Jurkat, Clone E6-1 (cell line): ENCODE data around the gene GRIA2.
"Not testable (repeated sequence)": the region's sequence is repeated elsewhere in the genome, so short reads cannot be mapped to it uniquely, and the experiment has no call there.

Experiments used
- DNase-seq: peaks from one replicate; pipeline ENCODE4 v3.0.0-alpha.2; 2011; ENCODE audit warnings: low read depth, low spot score
- H3K4me3 ChIP-seq: 2 replicates; pipeline ENCODE4 v1.5.1; 2011; ENCODE audit warnings: mild to moderate bottlenecking, low read length, control low read depth, moderate library complexity

Gene GRIA2

DNA sequence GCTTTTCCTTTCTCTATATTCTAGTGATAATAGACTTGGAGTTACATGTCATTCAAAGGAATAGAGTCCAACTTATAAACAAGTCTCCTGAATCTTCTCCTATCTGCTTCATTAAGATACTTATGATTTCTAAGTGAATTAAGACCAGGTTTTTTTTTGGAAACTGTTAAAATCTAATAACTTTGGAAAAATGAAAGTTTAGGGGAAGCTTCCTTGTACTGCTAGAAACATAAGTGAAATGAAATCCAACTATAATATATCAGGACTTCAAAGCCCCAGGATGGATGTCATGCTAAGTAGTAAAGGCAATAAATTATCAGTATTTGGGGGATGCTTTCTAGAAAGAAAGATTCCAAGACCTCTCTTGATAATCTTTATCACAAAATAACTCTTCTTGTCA, 24.8 kb downstream of the GRIA2 start:
- no peak for DNase-seq
- no peak overlapping the region for H3K4me3 ChIP-seq

DNA sequence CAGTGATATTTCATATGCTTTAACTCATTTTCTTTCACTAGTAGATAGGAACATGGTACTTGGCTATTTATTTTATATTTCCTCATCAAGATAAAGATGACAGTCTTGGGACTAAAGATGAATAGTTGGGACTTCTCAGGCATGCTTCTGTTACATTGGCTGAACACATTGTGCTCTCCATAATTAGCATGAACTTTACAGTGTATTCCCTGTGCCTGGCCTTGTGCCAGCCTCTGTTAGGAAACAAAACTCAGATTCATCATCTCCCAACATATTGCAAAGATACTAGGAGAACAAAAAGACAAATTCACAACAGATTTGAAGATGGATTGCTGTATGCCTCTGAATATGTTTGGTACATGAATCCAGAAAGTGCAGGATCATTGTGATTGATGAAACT, 26.4 kb downstream of the GRIA2 start:
- no peak overlapping the region for H3K4me3 ChIP-seq
- DNase-seq = no peak

DNA sequence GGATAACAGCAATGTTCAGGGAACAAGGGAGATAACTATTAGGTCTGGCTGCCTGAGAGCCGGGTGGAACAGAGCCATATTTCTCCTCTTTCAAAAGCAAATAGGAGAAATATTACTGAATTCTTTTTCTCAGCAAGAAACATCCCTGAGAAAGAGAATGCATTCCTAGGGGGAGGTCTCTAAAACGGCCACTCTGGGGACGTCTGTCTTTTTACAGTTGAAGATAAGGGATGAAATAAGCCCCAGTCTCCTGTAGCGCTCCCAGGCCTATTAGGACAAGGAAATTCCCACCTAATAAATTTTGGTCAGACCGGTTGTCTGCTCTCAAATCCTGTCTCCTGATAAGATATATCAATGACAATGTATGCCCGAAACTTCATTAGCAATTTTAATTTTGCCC, 37.6 kb downstream of the GRIA2 start:
- H3K4me3 ChIP-seq, DNase-seq: not testable (repeated sequence)

DNA sequence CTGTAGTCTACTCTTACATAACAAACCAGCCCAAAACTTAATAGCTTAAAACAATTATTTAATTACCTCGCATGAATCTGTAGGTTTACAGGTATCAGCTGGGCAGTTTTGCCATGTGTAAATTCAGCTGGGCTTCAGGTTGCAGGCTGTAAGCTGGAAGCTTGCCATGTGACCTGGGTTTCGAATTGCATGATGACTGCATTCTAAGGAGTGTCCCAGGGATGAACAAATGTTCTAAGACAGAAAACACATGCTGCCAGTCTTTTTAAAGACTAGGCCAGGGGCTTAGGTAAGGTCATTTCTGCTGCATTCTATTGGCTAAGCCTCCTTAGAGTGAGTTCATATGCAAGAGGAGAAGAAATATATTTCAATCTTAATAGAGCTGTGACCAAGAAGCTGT, 44.8 kb downstream of the GRIA2 start:
- no peak overlapping the region for H3K4me3 ChIP-seq
- DNase-seq = no peak

DNA sequence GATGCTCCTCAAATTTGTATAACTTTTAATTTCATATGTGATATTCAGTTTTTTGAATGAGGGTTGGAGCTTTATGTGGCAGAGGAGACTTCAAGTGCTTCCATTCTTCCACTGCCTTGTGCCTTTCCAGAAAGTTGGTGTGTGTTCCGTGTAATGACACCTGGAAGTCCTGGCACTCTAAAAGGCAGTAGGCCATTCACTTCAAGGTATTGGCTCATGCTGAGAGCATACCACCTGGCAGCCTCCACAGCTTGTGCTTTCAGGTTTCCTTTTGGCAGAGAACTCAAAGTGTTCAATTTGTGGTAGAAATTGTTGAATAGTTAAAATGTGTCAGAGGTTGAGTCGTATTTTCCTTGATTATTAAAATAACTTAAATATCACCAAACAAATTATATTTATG, 49.6 kb downstream of the GRIA2 start:
- DNase-seq = no peak
- no peak overlapping the region for H3K4me3 ChIP-seq

DNA sequence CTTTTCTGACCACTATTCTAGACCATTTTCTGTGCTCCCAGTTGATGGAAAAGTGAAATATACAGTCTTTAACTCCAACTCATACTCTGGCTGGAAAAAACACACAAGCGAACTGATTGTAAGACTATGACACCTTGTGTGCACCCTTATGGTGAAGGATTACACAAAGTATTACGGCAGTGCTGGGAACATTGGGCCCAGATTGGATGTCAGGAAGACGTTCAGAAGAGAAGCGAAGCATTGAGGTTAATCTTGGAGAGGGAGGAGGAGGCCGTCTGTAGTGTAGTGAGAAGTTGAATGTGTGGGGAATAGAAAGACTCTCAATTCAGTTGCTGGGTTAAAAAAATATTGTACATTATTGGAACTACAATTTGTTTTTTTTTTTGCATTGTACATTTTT, 50.0 kb downstream of the GRIA2 start:
- H3K4me3 ChIP-seq = no peak overlapping the region
- DNase-seq = no peak

DNA sequence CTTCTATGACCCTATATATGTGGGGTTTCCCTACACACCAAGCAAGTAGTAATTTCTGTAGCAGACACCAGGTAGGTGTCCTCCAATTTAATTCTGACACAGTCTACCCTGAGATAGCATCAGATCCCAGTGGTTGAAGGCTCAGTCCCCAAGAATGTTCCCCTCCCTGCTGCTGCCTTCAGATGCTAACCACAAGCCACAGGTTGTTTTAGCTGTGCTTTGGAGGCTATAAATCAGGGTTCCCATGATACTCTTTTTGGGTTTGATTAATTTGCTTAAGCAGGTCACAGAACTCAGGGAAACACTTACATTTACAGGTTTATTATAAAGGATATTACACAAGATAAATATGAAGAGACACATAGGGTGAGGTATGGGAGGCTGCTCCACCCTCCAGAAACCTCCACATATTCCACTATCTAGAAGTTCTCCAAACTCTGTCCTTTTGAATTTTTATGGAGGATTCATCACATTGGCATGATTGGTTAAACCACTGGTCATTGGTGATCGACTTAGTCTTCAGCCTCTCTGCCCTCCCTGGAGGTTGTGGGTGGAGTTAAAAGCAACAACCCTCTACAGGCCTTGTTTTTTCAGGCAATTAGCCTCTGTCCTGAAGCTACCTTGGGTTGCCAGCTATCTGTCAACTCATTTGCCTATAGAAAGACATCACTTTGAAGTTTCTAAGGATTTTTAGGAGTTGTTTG, 50.8 kb downstream of the GRIA2 start:
- DNase-seq = peak; percentile 1
- H3K4me3 ChIP-seq = no peak overlapping the region

DNA sequence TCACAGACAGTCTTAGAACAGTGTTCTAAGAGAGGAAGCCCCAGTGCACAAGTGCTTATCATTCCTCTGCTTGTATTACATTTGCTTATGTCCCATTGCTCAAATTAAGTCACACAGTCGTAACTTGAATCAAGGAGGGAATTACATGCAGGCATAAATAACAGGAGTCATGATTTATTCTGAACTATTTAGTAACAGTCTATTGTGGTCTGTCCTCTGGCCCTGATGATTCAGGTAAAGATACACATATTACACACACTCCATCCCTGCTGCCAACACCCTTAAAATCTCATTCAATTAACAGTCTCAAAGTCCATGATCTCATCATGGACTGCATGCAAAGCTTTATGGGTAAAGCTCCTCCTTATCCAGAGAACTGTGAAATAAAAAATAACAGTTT, 60.1 kb downstream of the GRIA2 start:
- DNase-seq = no peak
- H3K4me3 ChIP-seq = no peak overlapping the region

DNA sequence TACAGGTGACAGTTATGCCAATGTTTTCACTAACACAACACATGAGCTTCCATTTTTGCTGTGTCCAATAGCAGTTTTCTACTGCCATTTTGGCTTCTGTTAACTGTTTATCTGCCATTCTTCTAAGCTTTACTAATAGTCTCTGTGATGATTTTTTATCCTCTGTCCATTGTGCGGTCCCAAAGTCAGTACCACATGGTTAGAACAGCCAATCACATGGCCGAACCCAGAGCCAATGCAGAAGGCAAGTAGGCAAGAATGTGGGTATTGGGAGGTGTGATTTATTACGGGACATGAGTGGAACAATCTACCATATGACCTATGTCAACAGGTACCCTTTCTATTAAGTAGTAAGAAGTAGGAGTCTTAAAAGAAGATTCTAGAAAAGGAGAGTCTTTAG, 61.5 kb downstream of the GRIA2 start:
- no peak for DNase-seq
- no peak overlapping the region for H3K4me3 ChIP-seq

DNA sequence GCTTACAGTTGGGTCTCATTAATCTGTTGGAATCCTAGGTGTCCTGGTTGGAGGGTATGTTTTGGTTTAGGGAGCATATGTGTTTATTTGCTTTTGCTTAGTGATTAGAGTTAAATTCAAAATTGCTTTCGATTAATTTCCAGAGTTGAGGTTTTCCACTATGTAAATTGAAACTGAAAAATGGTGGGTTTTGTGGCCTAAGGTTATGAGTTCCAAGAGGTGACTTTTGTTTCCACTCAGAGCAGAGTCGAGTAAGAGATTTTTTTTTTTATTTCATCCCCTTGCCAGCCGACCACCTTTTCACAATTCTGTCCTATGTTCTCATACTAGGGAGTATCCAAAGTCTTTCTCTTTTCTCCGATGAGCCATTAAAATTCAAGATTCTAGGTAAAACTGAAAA, 66.9 kb downstream of the GRIA2 start:
- DNase-seq = no peak
- H3K4me3 ChIP-seq = no peak overlapping the region

DNA sequence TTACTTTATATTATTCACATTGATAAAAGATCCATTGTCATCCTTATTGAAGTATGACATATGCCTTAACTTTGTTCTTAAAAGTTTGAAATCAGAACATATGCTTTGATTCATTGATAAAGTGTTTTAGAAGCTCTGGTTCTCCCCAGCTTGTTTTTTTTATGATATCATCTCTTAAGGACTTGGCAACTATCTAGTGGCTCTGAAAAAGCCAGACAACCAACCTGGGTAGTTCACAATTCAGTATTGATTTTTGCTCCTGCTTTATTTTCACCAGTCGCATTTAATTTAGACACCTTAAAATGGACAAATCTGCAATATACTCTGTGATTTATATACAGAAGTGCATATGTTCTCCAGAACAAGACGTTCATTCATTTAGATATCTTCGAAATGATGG, 70.1 kb downstream of the GRIA2 start:
- H3K4me3 ChIP-seq = no peak overlapping the region
- DNase-seq = no peak

DNA sequence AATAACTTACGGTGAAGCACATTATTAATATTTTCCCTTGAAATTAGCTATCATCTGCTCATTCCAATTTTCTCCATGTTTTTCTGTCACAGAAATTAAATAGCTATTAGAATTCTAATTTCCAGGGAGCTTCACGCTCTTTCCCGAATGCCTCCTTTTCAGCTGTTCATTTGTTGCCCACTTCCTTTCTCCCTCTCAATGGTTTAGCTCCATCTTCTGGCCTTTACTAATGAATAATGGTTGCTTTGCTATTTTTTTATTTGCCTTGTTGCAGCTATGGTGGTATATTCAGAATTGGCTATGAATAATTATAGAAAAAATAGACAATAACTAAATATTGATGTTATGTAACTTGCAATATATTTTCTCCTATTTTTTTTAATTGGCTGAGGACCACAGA, 70.5 kb downstream of the GRIA2 start:
- no peak overlapping the region for H3K4me3 ChIP-seq
- DNase-seq = no peak

DNA sequence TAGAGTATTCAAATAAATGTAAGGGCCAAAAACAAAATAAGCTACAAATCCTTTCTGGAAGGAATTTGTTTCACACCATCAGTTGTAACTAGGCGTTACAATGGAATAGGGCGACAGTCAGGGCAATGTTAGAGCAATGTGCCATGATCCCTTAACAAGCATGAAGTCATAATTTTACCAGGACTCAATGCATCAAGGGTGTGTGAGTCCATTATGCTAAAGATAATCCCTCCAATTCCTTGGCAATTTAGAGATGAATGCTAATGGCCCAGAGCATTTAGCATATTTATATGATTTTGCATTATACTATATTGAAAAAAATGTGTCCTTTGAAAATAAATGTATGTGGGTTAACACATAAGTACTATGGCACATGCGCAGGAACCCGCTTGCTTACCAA, 73.1 kb downstream of the GRIA2 start:
- no peak for DNase-seq

DNA sequence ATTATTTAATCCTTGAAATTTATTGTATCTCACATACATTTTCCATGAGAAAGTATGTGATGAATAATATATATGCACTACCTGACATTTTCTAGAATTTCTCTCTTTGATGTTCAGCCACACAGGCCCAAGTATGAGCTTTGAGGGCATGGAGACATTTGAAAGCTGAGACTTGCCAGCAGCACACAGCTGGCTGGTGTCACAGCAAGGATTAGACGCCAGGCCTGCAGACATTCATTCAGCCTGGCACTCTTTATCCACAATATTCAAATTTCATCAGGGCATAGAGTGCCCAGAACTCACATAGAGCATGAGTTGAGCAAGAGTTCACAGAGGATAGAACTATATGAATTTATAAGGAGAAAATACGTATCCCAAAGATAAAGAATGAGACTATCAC, 74.0 kb downstream of the GRIA2 start:
- no peak overlapping the region for H3K4me3 ChIP-seq
- no peak for DNase-seq

More for the DNA sequence above, 73.1 kb downstream of the GRIA2 start:
- H3K4me3 ChIP-seq = no peak overlapping the region

DNA sequence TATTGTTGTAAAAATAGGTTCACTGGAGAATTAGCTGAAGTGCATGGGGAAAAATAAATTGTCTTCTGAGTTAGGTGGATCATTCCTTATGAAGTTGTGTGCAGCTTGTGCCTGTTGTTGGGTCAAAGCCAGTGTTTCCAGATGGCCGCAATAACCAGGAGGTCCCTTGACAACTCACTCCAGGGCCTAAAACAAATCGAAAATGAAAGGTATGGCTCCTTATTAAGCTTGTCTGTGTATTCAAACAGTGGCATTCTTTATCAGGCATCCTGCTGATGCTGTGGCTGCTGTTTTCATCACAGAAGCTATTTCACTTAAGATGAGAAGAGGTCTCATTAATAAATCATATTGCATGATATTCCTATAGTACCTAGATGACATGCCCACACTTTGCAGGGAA, 80.2 kb downstream of the GRIA2 start:
- no peak overlapping the region for H3K4me3 ChIP-seq
- no peak for DNase-seq

DNA sequence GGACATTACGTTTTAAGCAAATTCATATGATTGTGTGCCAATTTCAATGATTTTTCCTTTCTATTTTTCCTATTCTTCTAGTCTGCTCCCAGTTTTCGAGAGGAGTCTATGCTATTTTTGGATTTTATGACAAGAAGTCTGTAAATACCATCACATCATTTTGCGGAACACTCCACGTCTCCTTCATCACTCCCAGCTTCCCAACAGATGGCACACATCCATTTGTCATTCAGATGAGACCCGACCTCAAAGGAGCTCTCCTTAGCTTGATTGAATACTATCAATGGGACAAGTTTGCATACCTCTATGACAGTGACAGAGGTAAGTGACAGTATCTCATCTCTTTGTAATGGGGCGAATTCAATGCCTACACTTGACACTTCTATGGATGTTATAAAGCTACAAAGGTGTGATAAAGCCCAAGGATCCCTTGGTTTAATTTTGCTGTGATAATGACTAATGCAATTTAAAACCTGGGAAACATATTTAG, 83.0 kb downstream of the GRIA2 start:
- DNase-seq = no peak
- no peak overlapping the region for H3K4me3 ChIP-seq

DNA sequence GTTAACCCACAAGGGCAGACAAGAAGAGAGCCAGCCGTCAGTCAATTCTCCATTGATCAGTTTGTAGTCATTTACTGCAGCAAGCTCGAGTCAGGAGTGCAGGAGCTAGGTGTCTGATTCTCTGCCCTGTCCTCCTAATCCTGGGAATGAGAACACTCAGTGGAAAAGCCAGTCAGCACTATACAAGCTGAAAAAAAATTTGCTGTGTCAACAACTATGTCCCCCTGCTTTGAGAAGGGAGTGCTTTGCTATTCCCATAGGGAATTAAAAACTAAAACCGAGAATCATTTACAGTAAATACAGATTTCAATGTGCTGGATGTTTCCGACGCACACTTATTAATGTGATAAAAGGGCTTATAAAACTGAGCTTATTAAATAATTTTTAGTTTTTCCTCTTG, 84.2 kb downstream of the GRIA2 start:
- DNase-seq = no peak
- H3K4me3 ChIP-seq = no peak overlapping the region

DNA sequence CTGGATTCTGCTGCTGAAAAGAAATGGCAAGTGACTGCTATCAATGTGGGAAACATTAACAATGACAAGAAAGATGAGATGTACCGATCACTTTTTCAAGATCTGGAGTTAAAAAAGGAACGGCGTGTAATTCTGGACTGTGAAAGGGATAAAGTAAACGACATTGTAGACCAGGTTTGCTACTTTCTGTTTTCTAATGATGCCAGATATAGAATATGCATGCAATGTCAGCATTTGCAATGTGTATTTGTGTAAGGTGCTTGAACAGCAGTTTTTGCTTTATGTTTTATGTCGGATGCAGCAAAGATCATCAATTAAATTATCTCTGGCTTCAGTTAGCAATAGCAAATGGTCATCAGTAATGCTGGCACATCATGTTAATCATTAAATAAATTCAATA, 92.2 kb downstream of the GRIA2 start:
- H3K4me3 ChIP-seq = no peak overlapping the region
- no peak for DNase-seq

DNA sequence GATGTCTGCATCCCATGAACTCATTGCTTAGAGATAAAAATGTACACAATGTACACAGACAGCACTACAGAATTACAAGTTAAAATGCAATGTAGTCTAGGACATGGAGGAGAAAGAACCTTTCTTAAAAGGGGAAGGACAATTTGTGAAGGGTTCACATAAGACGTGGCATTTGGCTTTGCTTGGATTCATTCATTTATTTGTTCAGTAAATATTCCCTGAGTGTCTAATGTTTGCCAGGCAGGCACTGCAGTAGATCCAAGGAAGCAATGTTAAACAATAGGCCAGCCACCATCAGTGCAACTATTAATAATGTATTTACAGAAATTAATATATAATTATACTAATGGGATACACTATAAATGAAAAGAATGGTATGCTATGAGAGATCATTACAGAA, 94.4 kb downstream of the GRIA2 start:
- DNase-seq = no peak
- H3K4me3 ChIP-seq = no peak overlapping the region

DNA sequence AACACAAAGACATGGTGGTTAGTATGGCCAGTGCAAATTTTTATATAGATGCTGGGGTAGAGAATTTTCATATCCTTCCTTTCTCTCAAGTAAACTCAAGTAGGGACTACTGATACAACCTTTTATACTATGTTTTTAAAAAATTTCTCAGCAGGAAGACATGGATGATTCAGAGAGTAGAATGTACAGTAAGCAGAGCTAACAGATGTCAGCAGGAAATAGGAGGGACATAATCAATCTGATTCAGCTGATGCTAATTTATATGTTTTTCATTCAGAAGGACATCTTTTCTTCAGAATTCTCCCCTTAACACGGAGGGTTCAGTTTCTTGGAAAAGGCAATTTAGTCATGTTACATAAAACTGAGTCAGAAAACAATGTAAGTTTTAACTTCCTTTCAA, 95.4 kb downstream of the GRIA2 start:
- H3K4me3 ChIP-seq = no peak overlapping the region
- DNase-seq = no peak

DNA sequence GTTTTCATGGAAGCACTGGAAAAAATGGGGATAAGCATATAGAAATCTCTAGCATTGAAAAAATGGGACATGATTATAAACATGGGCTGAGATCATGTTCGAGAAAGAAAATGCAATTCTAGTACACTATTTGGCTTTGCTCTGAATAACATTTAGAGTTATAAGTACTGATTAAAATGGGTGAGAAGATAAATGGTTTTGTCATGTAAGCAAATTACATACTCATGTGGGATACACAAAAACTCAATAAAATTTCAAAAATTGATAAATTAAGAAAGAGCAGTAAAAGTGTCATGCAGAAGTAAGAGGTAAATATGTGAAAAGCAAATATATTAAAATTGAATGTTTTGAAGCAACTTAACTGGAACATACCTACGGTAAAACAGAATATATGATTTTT, 99.6 kb downstream of the GRIA2 start:
- no peak overlapping the region for H3K4me3 ChIP-seq

DNA sequence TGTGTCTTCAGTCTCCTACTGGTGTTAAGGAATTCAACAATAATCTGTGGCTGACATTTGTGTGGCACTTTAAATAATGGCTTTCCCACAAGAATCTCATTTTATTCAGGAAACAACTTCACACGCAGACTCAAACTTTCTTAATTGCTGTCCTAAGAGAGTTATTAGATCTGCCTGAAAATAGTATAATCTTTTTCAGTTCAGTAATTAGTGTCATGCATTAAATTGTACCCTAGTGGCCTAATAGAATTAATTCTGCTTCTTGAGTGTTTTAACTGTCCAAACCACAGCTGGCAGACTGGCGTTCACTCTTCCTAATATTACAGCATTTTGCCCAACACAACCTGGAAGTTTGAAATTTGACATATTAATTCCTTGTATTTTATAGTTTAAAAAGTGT, 107.1 kb downstream of the GRIA2 start:
- no peak overlapping the region for H3K4me3 ChIP-seq
- no peak for DNase-seq

More for the DNA sequence above, 99.6 kb downstream of the GRIA2 start:
- no peak for DNase-seq
